ENCODE measurements around the gene BUD23. TPM values are rescaled to one million over a fixed set of nuclear protein-coding genes. Genes with fewer than 3 reads are reported as not detected.

The BUD23 gene
- total and polyA plus RNA-seq, 9 of the 15 experiments (the other 6 are each of a cell fraction or from before 2014, with no cell fraction given), result 79.5 to 270 (median 150) TPM

DNA sequence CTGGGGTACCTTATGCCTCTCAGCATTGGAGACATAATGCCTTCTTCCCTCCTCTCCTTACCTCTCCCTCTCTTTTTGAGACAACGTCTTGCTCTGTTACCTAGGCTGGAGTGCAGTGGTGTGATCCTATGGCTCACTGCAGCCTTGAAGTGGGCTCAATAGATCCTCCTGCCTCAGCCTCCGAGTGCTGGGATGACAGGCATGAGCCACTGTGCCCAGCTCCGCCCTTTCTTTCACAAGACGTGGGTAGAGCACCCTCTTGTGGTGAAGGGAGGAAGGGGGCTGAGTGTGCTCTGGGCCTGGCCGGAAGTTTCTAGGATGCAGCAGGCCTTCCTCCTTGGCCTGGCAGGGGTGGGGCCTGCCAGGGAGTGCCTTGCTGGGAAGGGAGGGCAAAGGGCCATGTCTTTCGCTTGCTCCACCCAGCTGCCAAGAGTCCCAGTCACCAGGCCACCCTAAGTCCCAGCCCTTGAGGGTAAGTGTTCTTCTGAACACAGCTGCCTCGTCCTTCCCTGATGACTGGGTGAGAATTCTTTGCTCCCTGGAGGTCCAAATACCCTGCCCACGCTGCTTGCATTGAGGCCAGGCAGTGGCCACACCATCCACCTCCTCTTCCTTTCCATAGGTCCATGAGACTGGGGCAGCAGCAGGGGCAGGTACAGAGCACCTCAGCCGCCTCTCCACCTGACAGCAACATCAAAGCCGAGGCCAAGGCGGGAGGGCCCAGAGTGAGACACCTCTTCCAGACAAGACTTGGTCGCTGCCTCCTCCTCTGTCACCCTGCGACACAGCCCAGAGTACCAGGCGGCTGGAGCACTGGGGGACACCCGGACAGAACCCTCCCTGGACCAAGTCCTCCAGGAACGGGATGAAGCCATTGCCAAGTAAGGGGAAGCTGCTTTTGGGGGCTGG is 51.5 kb downstream of the BUD23 start (continued):
- TF ChIP-seq MTA3 (IDR thresholded peaks at IDR 0.05; ENCODE audit: borderline replicate concordance) (peak; percentile 83; the same call in 1 of the 2 replicates), TAF1 (IDR thresholded peaks at IDR 0.05; ENCODE audit: control insufficient read depth, extremely low read depth, insufficient read depth, low read length, severe bottlenecking) (no peak), MAZ (CRISPR knock-in tag; conservative IDR thresholded peaks at IDR 0.05 in 1 of 2, IDR thresholded peaks at IDR 0.05 in 1 of 2) (peak; percentile 64 to 87), SMARCA5 (IDR thresholded peaks at IDR 0.05) (0 out of 2 replicates have a peak, but pooled peaks have one; percentile 39), MYNN (IDR thresholded peaks at IDR 0.05) (peak; percentile 94), MYNN (CRISPR knock-in tag; IDR thresholded peaks at IDR 0.05) (no peak), CBFB (CRISPR knock-in tag; IDR thresholded peaks at IDR 0.05) (peak; percentile 81; the same call in 1 of the 2 replicates), ZBTB8A (IDR thresholded peaks at IDR 0.05; ENCODE audit: partially characterized antibody) (no peak), ZHX1 (conservative IDR thresholded peaks at IDR 0.05; ENCODE audit: low read length) (no peak), LEF1 (IDR thresholded peaks at IDR 0.05) (no peak), RUNX1 (IDR thresholded peaks at IDR 0.05; ENCODE audit: low read depth) (no peak), BCLAF1 (IDR thresholded peaks at IDR 0.05; ENCODE audit: borderline replicate concordance in 1 of 2, control insufficient read depth in 1 of 2, low read depth in 2 of 2, low read length in 1 of 2) (peak in 1 of 2 experiments; percentile 77; a peak in 1 of 4 replicates), KLF6 (CRISPR knock-in tag; IDR thresholded peaks at IDR 0.05; ENCODE audit: borderline replicate concordance) (no peak), ZEB2 (IDR thresholded peaks at IDR 0.05) (no peak), KLF1 (tag; IDR thresholded peaks at IDR 0.05) (peak; percentile 57; the same call in 1 of the 2 replicates), HDAC6 (IDR thresholded peaks at IDR 0.05; ENCODE audit: low read depth, low read length) (no peak), HDAC2 (IDR thresholded peaks at IDR 0.05) (peak; percentile 71; the same call in 1 of the 2 replicates)
- TF ChIP-seq, protein P1, sequence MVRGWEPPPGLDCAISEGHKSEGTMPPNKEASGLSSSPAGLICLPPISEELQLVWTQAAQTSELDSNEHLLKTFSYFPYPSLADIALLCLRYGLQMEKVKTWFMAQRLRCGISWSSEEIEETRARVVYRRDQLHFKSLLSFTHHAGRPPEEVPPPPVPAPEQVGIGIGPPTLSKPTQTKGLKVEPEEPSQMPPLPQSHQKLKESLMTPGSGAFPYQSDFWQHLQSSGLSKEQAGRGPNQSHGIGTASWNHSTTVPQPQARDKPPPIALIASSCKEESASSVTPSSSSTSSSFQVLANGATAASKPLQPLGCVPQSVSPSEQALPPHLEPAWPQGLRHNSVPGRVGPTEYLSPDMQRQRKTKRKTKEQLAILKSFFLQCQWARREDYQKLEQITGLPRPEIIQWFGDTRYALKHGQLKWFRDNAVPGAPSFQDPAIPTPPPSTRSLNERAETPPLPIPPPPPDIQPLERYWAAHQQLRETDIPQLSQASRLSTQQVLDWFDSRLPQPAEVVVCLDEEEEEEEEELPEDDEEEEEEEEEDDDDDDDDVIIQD (CRISPR knock-in tag; IDR thresholded peaks at IDR 0.05), result no peak
- TF ChIP-seq, protein P2, sequence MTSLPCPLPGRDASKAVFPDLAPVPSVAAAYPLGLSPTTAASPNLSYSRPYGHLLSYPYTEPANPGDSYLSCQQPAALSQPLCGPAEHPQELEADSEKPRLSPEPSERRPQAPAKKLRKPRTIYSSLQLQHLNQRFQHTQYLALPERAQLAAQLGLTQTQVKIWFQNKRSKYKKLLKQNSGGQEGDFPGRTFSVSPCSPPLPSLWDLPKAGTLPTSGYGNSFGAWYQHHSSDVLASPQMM (CRISPR knock-in tag; IDR thresholded peaks at IDR 0.05), result no peak
